Peyer's patch (tissue), 4 donors: ENCODE data around the gene OPCML.

Experiments
- CTCF ChIP-seq, 6 experiments: fragments of 450-650 bp in 4 of 6; fragments of 200-600 bp in 2 of 6; sonication (generic) in 1 of 6; IDR thresholded peaks; one replicate each; pipeline ENCODE4 v1.5.1; 2017 to 2019; ENCODE audit warnings: antibody characterized with exemption in 6 of 6, mild to moderate bottlenecking in 3 of 6, moderate library complexity in 1 of 6
- POLR2A ChIP-seq, 2 donors: fragments of 450-650 bp; IDR thresholded peaks; one replicate each; pipeline ENCODE4 v1.5.1; 2017; ENCODE audit warnings: antibody characterized with exemption in 2 of 2, mild to moderate bottlenecking in 2 of 2, moderate library complexity in 2 of 2

- TF ChIP-seq CTCF (IDR thresholded peaks at IDR 0.05) = no peak
- TF ChIP-seq POLR2A (IDR thresholded peaks at IDR 0.05) = no peak
Measured at GRCh38 chr11:132888226-132888625, 644.1 kb downstream of the OPCML start.
